Ovary (tissue), 9 donors: Measurements from ENCODE around the gene ELMO2. TPM values are rescaled to one million over a fixed set of nuclear protein-coding genes. Genes with fewer than 3 reads are reported as not detected.
A peak's percentile ranks its signal among the peaks of the same experiment; 100 is the strongest.

Experiments used
- DNase-seq, 5 donors: peaks; one replicate each; pipeline ENCODE4 v3.0.0-alpha.2; 2019 to 2020
- H3K27ac ChIP-seq, 2 donors: fragments of 200-600 bp; one replicate each; pipeline versions ENCODE4 v1.5.1 to v1.8.0; 2019 to 2022
- H3K27me3 ChIP-seq: fragments of 200-600 bp; one replicate; pipeline ENCODE4 v1.8.0; 2022
- H3K36me3 ChIP-seq: fragments of 200-600 bp; sonication (generic); one replicate; pipeline ENCODE4 v1.5.1; 2019
- H3K4me1 ChIP-seq: one replicate; pipeline ENCODE4 v1.8.1; 2013; ENCODE audit warnings: mild to moderate bottlenecking, moderate library complexity; ENCODE audit not compliant: insufficient read depth
- H3K4me3 ChIP-seq: fragments of 200-600 bp; sonication (generic); one replicate; pipeline ENCODE4 v1.5.1; 2017
- H3K9me3 ChIP-seq, 2 donors: fragments of 200-600 bp in 1 of 2; sonication (generic) in 1 of 2; one replicate each; pipeline versions ENCODE4 v1.5.1 to v1.8.1; 2013 to 2019; ENCODE audit warnings: mild to moderate bottlenecking in 1 of 2, moderate library complexity in 1 of 2
- CTCF ChIP-seq, 3 donors: fragments of 450-650 bp in 2 of 3; fragments of 200-600 bp in 1 of 3; IDR thresholded peaks; one replicate each; pipeline versions ENCODE4 v1.5.1 to v1.8.0; 2016 to 2022; ENCODE audit warnings: antibody characterized with exemption in 3 of 3, mild to moderate bottlenecking in 1 of 3
- EP300 ChIP-seq: sonication (generic); formaldehyde crosslinking; IDR thresholded peaks from one replicate; pipeline ENCODE4 v1.6.1; 2017; ENCODE audit warnings: antibody characterized with exemption
- POLR2A ChIP-seq: fragments of 450-650 bp; IDR thresholded peaks from one replicate; pipeline ENCODE4 v1.6.1; 2017; ENCODE audit warnings: antibody characterized with exemption, mild to moderate bottlenecking, moderate library complexity
- WGBS, 3 donors: extraction: QIAGEN DNeasy Blood & Tissue Kit in 1 of 3; methylation state at CpG; one replicate each; pipeline versions ENCODE4 v1.1.5 to v1.1.7; 2013 to 2017; 5-methylcytosine and 5-hydroxymethylcytosine counted together
- intact Hi-C, 4 donors: fragments of 100-400 bp; cut with DNase I; formaldehyde crosslinking; loops; one replicate each; pipeline versions ENCODE4 v1.11.0 to v1.15.1; 2022 to 2023
- polyA plus RNA-seq, 2 donors: library from polyadenylated mRNA; stranded (reverse); fragments of 200-250 nt in 1 of 2; fragments of 350-450 nt in 1 of 2; fragmentation: Illumina TruSeq in 1 of 2; extraction: RNeasy Lipid Tissue Mini Kit (QIAGEN cat#74804) in 1 of 2; gene quantifications; one replicate each; pipeline ENCODE4 v1.2.3, GENCODE V29; 2013 to 2014
- total RNA-seq, 7 donors: library from RNA; depleted of rRNA in 2 of 7; stranded (reverse); fragments of >200 nt in 2 of 7; fragmentation: NEBNext Ultra II Directional in 3 of 7; extraction: Animal tissue kit (Norgen Biotek cat#: 25700) in 3 of 7; gene quantifications; one replicate each; pipeline versions ENCODE4 v1.1.0 to v1.2.4, GENCODE V29; 2016 to 2023
- donor health status: DM: no; HTN: no; CAD: no; lungs with moderate emphysema.
- donor health status: DM: no; HTN: no; CAD: no.
- donor health status: Bipolar disorder and iron deficiency.
- donor health status: DM: yes; HTN: yes; CAD: no.
- donor health status: DM: no; HTN: no; CAD: no.
- donor health status: DM: yes; HTN: yes; CAD: no.

ELMO2 gene
- total and polyA plus RNA-seq, 9 donors = 19.1 to 57.6 (median 41.0) TPM

GRCh38 chr20:46358346-46359058 lies 47.9 kb downstream of the ELMO2 start:
- H3K4me1 ChIP-seq = peaks cover 12% of the 10 kb centered on the region
- no peak for DNase-seq
- no peak overlapping the region for H3K27ac ChIP-seq
- no peaks in the 10 kb centered on the region for H3K27me3 ChIP-seq
- H3K4me3 ChIP-seq = no peak overlapping the region
- WGBS, 3 donors = 83 to 89% (median 84%) methylated on average over 18 to 19 of the region's 19 CpGs
- TF ChIP-seq CTCF (IDR thresholded peaks at IDR 0.05) (no peak), POLR2A (no peak), EP300 (no peak)
- intact Hi-C loops = no loop called here
- no peaks in the 10 kb centered on the region for H3K9me3 ChIP-seq
- H3K36me3 ChIP-seq = no peaks in the 10 kb centered on the region

GRCh38 chr20:46357030-46357514 lies 49.3 kb downstream of the ELMO2 start:
- peaks cover 12% of the 10 kb centered on the region for H3K4me1 ChIP-seq
- peak; percentile 39 to 70 (median 58) for DNase-seq
- H3K4me3 ChIP-seq = no peak overlapping the region
- H3K9me3 ChIP-seq = no peaks in the 10 kb centered on the region
- intact Hi-C loops = no loop called here
- WGBS, 3 donors = 0 to 2% (median 2%) methylated on average over 13 of the region's 13 CpGs
- H3K27ac ChIP-seq = peak overlapping the region; percentile 44 to 56
- no peaks in the 10 kb centered on the region for H3K27me3 ChIP-seq
- H3K36me3 ChIP-seq = no peaks in the 10 kb centered on the region
- TF ChIP-seq EP300 (no peak), CTCF (IDR thresholded peaks at IDR 0.05) (no peak), POLR2A (no peak)

- no peak for DNase-seq
- intact Hi-C loops = no loop called here
- Histone ChIP-seq H3K27ac (peak overlapping the region; percentile 44 to 56), H3K4me3 (no peak overlapping the region), H3K4me1 (peaks cover 12% of the 10 kb centered on the region), H3K27me3 (no peaks in the 10 kb centered on the region), H3K36me3 (no peaks in the 10 kb centered on the region), H3K9me3 (no peaks in the 10 kb centered on the region)
- WGBS, 3 donors = 57 to 61% (median 58%) methylated on average over 23 of the region's 23 CpGs
- TF ChIP-seq EP300 (no peak), POLR2A (no peak), CTCF (IDR thresholded peaks at IDR 0.05) (no peak)
These were observed 50.0 kb downstream of the ELMO2 start for GRCh38 chr20:46356195-46357029.

- Histone ChIP-seq H3K36me3 (no peaks in the 10 kb centered on the region), H3K4me3 (no peak overlapping the region), H3K4me1 (peaks cover 12% of the 10 kb centered on the region), H3K9me3 (no peaks in the 10 kb centered on the region), H3K27me3 (no peaks in the 10 kb centered on the region), H3K27ac (peak overlapping the region in 1 of 2 donors; percentile 44)
- no peak for DNase-seq
- intact Hi-C loops = no loop called here
- no peak for TF ChIP-seq CTCF (IDR thresholded peaks at IDR 0.05)
- WGBS, 3 donors = 78 to 84% (median 82%) methylated on average over 7 of the region's 7 CpGs
These were observed 50.6 kb downstream of the ELMO2 start for GRCh38 chr20:46355778-46356177.
